B cell (primary cell): ENCODE data around the gene NYAP1. TPM values are rescaled to one million over a fixed set of nuclear protein-coding genes. Genes with fewer than 3 reads are reported as not detected.
"Not testable (repeated sequence)": the region's sequence is repeated elsewhere in the genome, so short reads cannot be mapped to it uniquely, and the experiment has no call there.

Experiments used
- ATAC-seq: fragments of 200-7000 bp; cut with Tn5 transposase; one replicate; pipeline ENCODE4 v1.10.0; 2021; ENCODE audit warnings: low read depth, mild to moderate bottlenecking, moderate number of reproducible peaks, moderate library complexity
- CTCF ChIA-PET: fragments of 350-600 bp; sonication (Branson Sonifier 250); formaldehyde crosslinking; loops from one replicate; lab custom pipeline; 2021; ENCODE audit warnings: antibody characterized with exemption, inconsistent platforms; lab: Charles Lee
- POLR2A ChIA-PET: fragments of 350-600 bp; sonication (Branson Sonifier 250); formaldehyde crosslinking; loops from one replicate; lab custom pipeline; 2021; ENCODE audit warnings: antibody characterized with exemption; lab: Charles Lee
- DNase-seq: peaks from one replicate; pipeline ENCODE4 v3.0.0; 2013
- H2AFZ ChIP-seq: 2 replicates; pipeline ENCODE4 v1.6.1; 2012; ENCODE audit warnings: mild to moderate bottlenecking, low read depth, low read length; ENCODE audit not compliant: insufficient read depth, poor library complexity, severe bottlenecking
- H3K27ac ChIP-seq, 2 donors: 1 replicate in 1 of 2; 2 replicates in 1 of 2; pipeline ENCODE4 v1.5.1; 2012 to 2013; ENCODE audit warnings: low read length in 2 of 2, mild to moderate bottlenecking in 2 of 2, moderate library complexity in 1 of 2
- H3K27me3 ChIP-seq, 4 experiments: fragments of 200-600 bp in 1 of 4; sonication (generic) in 1 of 4; replicated peaks in 1 of 4; 1 replicate in 2 of 4; 2 replicates in 2 of 4; pipeline versions ENCODE4 v1.6.1 to v1.7.0; 2013 to 2016; ENCODE audit warnings: low read length in 3 of 4, mild to moderate bottlenecking in 2 of 4, mixed read lengths in 1 of 4, moderate library complexity in 1 of 4; ENCODE audit not compliant: insufficient read depth in 4 of 4, control insufficient read depth in 3 of 4; ENCODE audit errors: control extremely low read depth in 1 of 4
- H3K36me3 ChIP-seq, 2 experiments: replicated peaks in 1 of 2; 1 replicate in 1 of 2; 2 replicates in 1 of 2; pipeline versions ENCODE4 v1.6.1 to v1.7.1; 2013; ENCODE audit warnings: low read length in 1 of 2; ENCODE audit not compliant: insufficient read depth in 2 of 2, control insufficient read depth in 1 of 2; ENCODE audit errors: control extremely low read depth in 1 of 2, extremely low read depth in 1 of 2
- H3K4me1 ChIP-seq, 2 donors: fragments of 200-600 bp in 1 of 2; sonication (generic) in 1 of 2; 1 replicate in 1 of 2; 2 replicates in 1 of 2; pipeline versions ENCODE4 v1.5.1 to v1.6.1; 2013 to 2017; ENCODE audit warnings: low read length in 2 of 2; ENCODE audit not compliant: control insufficient read depth in 2 of 2, insufficient read depth in 2 of 2
- H3K4me2 ChIP-seq: replicated peaks from 2 replicates; pipeline ENCODE3; 2012; ENCODE audit warnings: mild to moderate bottlenecking, low read depth, low read length; ENCODE audit not compliant: poor library complexity, severe bottlenecking
- H3K4me3 ChIP-seq, 5 experiments: fragments of 200-600 bp in 1 of 5; sonication (generic) in 1 of 5; 1 replicate in 3 of 5; 2 replicates in 2 of 5; pipeline versions ENCODE4 v1.5.1 to v1.7.0; 2011 to 2016; ENCODE audit warnings: low read length in 4 of 5, mild to moderate bottlenecking in 4 of 5, low read depth in 2 of 5, control low read depth in 1 of 5, moderate library complexity in 1 of 5; ENCODE audit not compliant: insufficient read depth in 1 of 5; ENCODE audit errors: control extremely low read depth in 1 of 5, extremely low read depth in 1 of 5
- H3K79me2 ChIP-seq: fragments of 200-600 bp; sonication (generic); one replicate; pipeline ENCODE4 v1.6.0; 2016; ENCODE audit warnings: low read length; ENCODE audit not compliant: control insufficient read depth, insufficient read depth
- H3K9ac ChIP-seq: fragments of 200-600 bp; sonication (generic); 2 replicates; pipeline ENCODE4 v1.6.1; 2017; ENCODE audit warnings: mild to moderate bottlenecking, low read length, moderate library complexity
- H3K9me3 ChIP-seq, 3 donors: one replicate each; pipeline versions ENCODE4 v1.6.1 to v1.7.1; 2013; ENCODE audit warnings: low read length in 2 of 3; ENCODE audit not compliant: control insufficient read depth in 2 of 3, insufficient read depth in 1 of 3; ENCODE audit errors: control extremely low read depth in 1 of 3
- H4K20me1 ChIP-seq: 2 replicates; pipeline ENCODE4 v1.6.0; 2012; ENCODE audit warnings: mild to moderate bottlenecking, low read length; ENCODE audit not compliant: insufficient read depth, control insufficient read depth, poor library complexity, severe bottlenecking
- H3K27ac Mint-ChIP-seq: one replicate; pipeline ENCODE4 v1.8.0; 2021; ENCODE audit warnings: mixed read lengths
- H3K27me3 Mint-ChIP-seq: one replicate; pipeline ENCODE4 v1.8.0; 2021; ENCODE audit warnings: mixed read lengths
- H3K4me1 Mint-ChIP-seq: one replicate; pipeline ENCODE4 v1.8.0; 2021; ENCODE audit warnings: mixed read lengths
- H3K4me3 Mint-ChIP-seq: one replicate; pipeline ENCODE4 v1.8.0; 2021; ENCODE audit warnings: mixed read lengths
- H3K9me3 Mint-ChIP-seq: one replicate; pipeline ENCODE4 v1.8.0; 2022; ENCODE audit warnings: mixed read lengths; ENCODE audit not compliant: insufficient read depth
- CTCF ChIP-seq: fragments of 200-600 bp; IDR thresholded peaks from one replicate; pipeline ENCODE4 v1.8.0; 2022; ENCODE audit warnings: antibody characterized with exemption, mild to moderate bottlenecking
- EZH2 ChIP-seq: IDR thresholded peaks from 2 replicates; pipeline ENCODE4 v1.6.1; 2012; ENCODE audit warnings: borderline replicate concordance, low read depth, mild to moderate bottlenecking, moderate library complexity, low read length; ENCODE audit not compliant: insufficient read depth, poor library complexity, severe bottlenecking
- WGBS: methylation state at CpG from one replicate; pipeline ENCODE4 v1.1.5; 2013; ENCODE audit warnings: missing lambda C conversion rate; ENCODE audit not compliant: insufficient coverage; 5-methylcytosine and 5-hydroxymethylcytosine counted together
- intact Hi-C: fragments of 100-400 bp; cut with micrococcal nuclease; formaldehyde crosslinking; loops from one replicate; pipeline ENCODE4 v1.10.0; 2022
- polyA plus RNA-seq: library from polyadenylated mRNA; depleted of rRNA; stranded (reverse); fragments of >200 nt; gene quantifications from 2 replicates; pipeline ENCODE4 v1.2.3, GENCODE V29; 2012
- total RNA-seq, 2 donors: library from RNA; stranded (reverse); fragments of 120-200 nt in 1 of 2; gene quantifications; 1 replicate in 1 of 2; 2 replicates in 1 of 2; pipeline versions ENCODE4 v1.2.3 to v1.2.4, GENCODE V29; 2013 to 2022

Gene NYAP1
- total and polyA plus RNA-seq, 2 donors (not counting 1 experiment from before 2014, with no cell fraction given): 0.06 TPM; not detected in 1

- DNase-seq (no peak), ATAC-seq (no peak)
- POLR2A ChIA-PET: no interaction called here
- Histone ChIP-seq H3K79me2 (no peaks in the 10 kb centered on the region), H3K9me3 (no peaks in the 10 kb centered on the region), H3K27ac (no peak overlapping the region), H3K4me2 (no peak overlapping the region), H2AFZ (no peak overlapping the region), H3K27me3 (peaks cover 0 to 2% (median 0%) of the 10 kb centered on the region in 4 experiments), H3K36me3 (no peaks in the 10 kb centered on the region), H3K4me3 (no peak overlapping the region), H3K9ac (no peak overlapping the region), H4K20me1 (no peaks in the 10 kb centered on the region), H3K4me1 (peaks cover 2 to 8% of the 10 kb centered on the region in 2 donors)
- WGBS: no CpG with 5 or more reads among the region's 2 CpGs
- peaks cover 6% of the 10 kb centered on the region for H3K4me1 Mint-ChIP-seq
- H3K27me3 Mint-ChIP-seq: no peaks in the 10 kb centered on the region
- H3K27ac Mint-ChIP-seq: no peak overlapping the region
- intact Hi-C loops: no loop called here
- CTCF ChIA-PET: no interaction called here
- no peaks in the 10 kb centered on the region for H3K9me3 Mint-ChIP-seq
- H3K4me3 Mint-ChIP-seq: no peak overlapping the region
- TF ChIP-seq CTCF: no peak
- TF ChIP-seq EZH2: no peak
These were observed 37.3 kb downstream of the NYAP1 start for GRCh38 chr7:100521076-100521475.

GRCh38 chr7:100521909-100522593 is 38.3 kb downstream of the NYAP1 start:
- POLR2A ChIA-PET: interaction anchor here (0.6 kb wide), 1 partner anchor 203 kb away, joined by 3 read pairs; no protein-coding TSS in a partner anchor
- H3K27me3 Mint-ChIP-seq, H3K4me1 Mint-ChIP-seq, H3K9me3 Mint-ChIP-seq, H3K4me1 ChIP-seq, H2AFZ ChIP-seq, H4K20me1 ChIP-seq, H3K36me3 ChIP-seq, ATAC-seq, H3K27ac ChIP-seq, H3K4me3 ChIP-seq, H3K4me2 ChIP-seq, H3K4me3 Mint-ChIP-seq, H3K9me3 ChIP-seq, intact Hi-C loops, H3K79me2 ChIP-seq, H3K9ac ChIP-seq, H3K27me3 ChIP-seq, H3K27ac Mint-ChIP-seq: not testable (repeated sequence)
- CTCF ChIA-PET: interaction anchor here (0.7 to 0.9 kb wide), 2 partner anchors 9 to 38 kb away, joined by 3 read pairs; no protein-coding TSS in a partner anchor
- peak; percentile 41 for DNase-seq
- WGBS: no CpG with 5 or more reads among the region's 3 CpGs

- H3K4me3 ChIP-seq, H3K4me1 Mint-ChIP-seq, H3K9ac ChIP-seq: not testable (repeated sequence)
These were observed 39.5 kb downstream of the NYAP1 start for GRCh38 chr7:100523192-100523591.

More at GRCh38 chr7:100523192-100523591, 39.5 kb downstream of the NYAP1 start:
- H3K27me3 Mint-ChIP-seq, ATAC-seq, H3K4me1 ChIP-seq, H3K9me3 Mint-ChIP-seq, DNase-seq, H3K79me2 ChIP-seq, intact Hi-C loops, H2AFZ ChIP-seq, H3K27ac ChIP-seq, H3K4me3 Mint-ChIP-seq, H4K20me1 ChIP-seq, H3K9me3 ChIP-seq, H3K27me3 ChIP-seq, H3K27ac Mint-ChIP-seq, H3K4me2 ChIP-seq, POLR2A ChIA-PET, CTCF ChIA-PET, H3K36me3 ChIP-seq: not testable (repeated sequence)
- WGBS: 94% methylated on average over 7 of the region's 34 CpGs
